OCI-LY3 (cell line): ENCODE data around the gene HRCT1.

ENCODE experiments used
- H2AFZ ChIP-seq: fragments of 200-600, 300-600 bp; shearing (Covaris generic); 2 replicates; pipeline ENCODE4 v1.6.0; 2014; ENCODE audit warnings: antibody characterized with exemption, low read depth, low read length
- H3K27ac ChIP-seq: fragments of 200-600, 300-600 bp; sonication (generic); 2 replicates; pipeline ENCODE4 v1.5.1; 2014; ENCODE audit warnings: mild to moderate bottlenecking, low read length, moderate library complexity, mixed read lengths
- H3K27me3 ChIP-seq: fragments of 200-600, 300-600 bp; sonication (generic); 2 replicates; pipeline ENCODE4 v1.6.1; 2014; ENCODE audit warnings: low read depth, low read length, mixed read lengths
- H3K36me3 ChIP-seq: fragments of 200-600, 300-600 bp; sonication (generic); replicated peaks from 2 replicates; pipeline ENCODE3; 2014; ENCODE audit warnings: low read depth, low read length, mixed read lengths
- H3K4me1 ChIP-seq: fragments of 300-600, 200-600 bp; sonication (generic); 2 replicates; pipeline ENCODE4 v1.6.1; 2014; ENCODE audit warnings: low read length, mixed read lengths
- H3K4me2 ChIP-seq: fragments of 200-600, 300-600 bp; sonication (generic); 2 replicates; pipeline ENCODE4 v1.6.1; 2014; ENCODE audit warnings: low read length, mixed read lengths
- H3K4me3 ChIP-seq: fragments of 300-600, 200-600 bp; sonication (generic); 2 replicates; pipeline ENCODE4 v1.5.1; 2014; ENCODE audit warnings: antibody characterized with exemption, mild to moderate bottlenecking, low read length, moderate library complexity
- H3K79me2 ChIP-seq: fragments of 300-600, 200-600 bp; shearing (Covaris generic); 2 replicates; pipeline ENCODE4 v1.6.1; 2014; ENCODE audit warnings: mild to moderate bottlenecking, low read length, mixed read lengths
- H3K9ac ChIP-seq: fragments of 300-600, 200-600 bp; shearing (Covaris generic); 2 replicates; pipeline ENCODE4 v1.6.0; 2014; ENCODE audit warnings: mild to moderate bottlenecking, low read length, moderate library complexity
- H3K9me3 ChIP-seq: fragments of 200-600, 300-600 bp; shearing (Covaris generic); 2 replicates; pipeline ENCODE4 v1.6.1; 2014; ENCODE audit warnings: low read length, mixed read lengths; ENCODE audit not compliant: insufficient read depth
- H4K20me1 ChIP-seq: fragments of 200-600, 300-600 bp; sonication (generic); 2 replicates; pipeline ENCODE4 v1.6.1; 2016; ENCODE audit warnings: low read length, mixed read lengths; ENCODE audit not compliant: insufficient read depth
- EZH2phosphoT487 ChIP-seq: fragments of 200-600 bp; shearing (Covaris generic); IDR thresholded peaks from 2 replicates; pipeline ENCODE4 v1.6.1; 2018; ENCODE audit warnings: antibody characterized with exemption, mixed run types, low read depth
- TF ChIP-seq, protein P1 (sequence below): fragments of 200-600, 300-600 bp; sonication (generic); IDR thresholded peaks from 2 replicates; pipeline ENCODE4 v1.5.1; 2014; ENCODE audit warnings: antibody characterized with exemption, low read length, low read depth

Gene HRCT1

DNA sequence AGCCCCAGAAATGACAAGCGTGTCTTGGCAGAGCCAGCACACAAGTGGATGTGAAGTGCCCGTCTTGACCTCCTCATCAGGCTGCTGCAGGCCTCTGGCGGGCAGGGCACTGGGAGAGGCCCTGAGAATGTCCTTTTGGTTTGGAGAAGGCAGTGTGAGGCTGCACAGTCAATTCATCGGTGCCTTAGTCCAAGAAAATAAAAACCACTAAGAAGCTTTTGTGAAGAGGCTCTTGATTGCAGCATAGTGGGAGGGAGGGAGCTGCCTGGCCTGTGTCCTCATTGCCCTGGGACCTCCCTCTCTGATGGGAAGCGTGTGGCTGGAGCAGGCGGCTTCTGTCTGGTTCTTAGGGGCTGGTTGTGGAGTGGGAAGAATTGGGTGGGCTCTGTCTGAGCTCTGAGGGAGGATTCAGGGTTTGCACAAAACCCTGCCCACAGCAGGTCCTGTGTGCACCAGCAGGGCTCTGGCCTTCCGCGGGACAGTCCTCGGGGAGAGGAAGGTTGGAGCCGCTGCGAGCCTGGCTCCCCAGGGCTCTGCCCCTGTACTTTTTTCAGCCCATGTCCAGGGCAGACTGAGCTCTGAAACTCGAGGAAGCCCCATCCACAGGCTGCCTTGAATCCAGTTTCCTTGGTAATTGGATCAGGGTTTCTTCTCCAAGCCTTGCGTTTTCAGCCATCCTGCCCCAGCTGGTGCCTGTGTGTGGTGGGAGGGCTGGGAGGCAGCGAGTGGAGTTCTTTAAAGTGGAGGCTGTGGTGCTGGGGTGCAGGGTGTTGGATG lies 1.1 kb downstream of the HRCT1 start:
- H4K20me1 ChIP-seq = no peaks in the 10 kb centered on the region
- H2AFZ ChIP-seq = no peak overlapping the region
- no peak overlapping the region for H3K4me3 ChIP-seq
- no peaks in the 10 kb centered on the region for H3K79me2 ChIP-seq
- H3K36me3 ChIP-seq = no peaks in the 10 kb centered on the region
- no peak overlapping the region for H3K27ac ChIP-seq
- H3K9ac ChIP-seq = no peak overlapping the region
- no peak overlapping the region for H3K4me2 ChIP-seq
- no peaks in the 10 kb centered on the region for H3K9me3 ChIP-seq
- H3K4me1 ChIP-seq = peaks cover 9% of the 10 kb centered on the region; the same call in 1 of the 2 replicates
- TF ChIP-seq, protein P1, sequence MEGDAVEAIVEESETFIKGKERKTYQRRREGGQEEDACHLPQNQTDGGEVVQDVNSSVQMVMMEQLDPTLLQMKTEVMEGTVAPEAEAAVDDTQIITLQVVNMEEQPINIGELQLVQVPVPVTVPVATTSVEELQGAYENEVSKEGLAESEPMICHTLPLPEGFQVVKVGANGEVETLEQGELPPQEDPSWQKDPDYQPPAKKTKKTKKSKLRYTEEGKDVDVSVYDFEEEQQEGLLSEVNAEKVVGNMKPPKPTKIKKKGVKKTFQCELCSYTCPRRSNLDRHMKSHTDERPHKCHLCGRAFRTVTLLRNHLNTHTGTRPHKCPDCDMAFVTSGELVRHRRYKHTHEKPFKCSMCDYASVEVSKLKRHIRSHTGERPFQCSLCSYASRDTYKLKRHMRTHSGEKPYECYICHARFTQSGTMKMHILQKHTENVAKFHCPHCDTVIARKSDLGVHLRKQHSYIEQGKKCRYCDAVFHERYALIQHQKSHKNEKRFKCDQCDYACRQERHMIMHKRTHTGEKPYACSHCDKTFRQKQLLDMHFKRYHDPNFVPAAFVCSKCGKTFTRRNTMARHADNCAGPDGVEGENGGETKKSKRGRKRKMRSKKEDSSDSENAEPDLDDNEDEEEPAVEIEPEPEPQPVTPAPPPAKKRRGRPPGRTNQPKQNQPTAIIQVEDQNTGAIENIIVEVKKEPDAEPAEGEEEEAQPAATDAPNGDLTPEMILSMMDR = no peak
- TF ChIP-seq EZH2phosphoT487 = no peak
- peaks cover 8% of the 10 kb centered on the region; the same call in 1 of the 2 replicates for H3K27me3 ChIP-seq

DNA sequence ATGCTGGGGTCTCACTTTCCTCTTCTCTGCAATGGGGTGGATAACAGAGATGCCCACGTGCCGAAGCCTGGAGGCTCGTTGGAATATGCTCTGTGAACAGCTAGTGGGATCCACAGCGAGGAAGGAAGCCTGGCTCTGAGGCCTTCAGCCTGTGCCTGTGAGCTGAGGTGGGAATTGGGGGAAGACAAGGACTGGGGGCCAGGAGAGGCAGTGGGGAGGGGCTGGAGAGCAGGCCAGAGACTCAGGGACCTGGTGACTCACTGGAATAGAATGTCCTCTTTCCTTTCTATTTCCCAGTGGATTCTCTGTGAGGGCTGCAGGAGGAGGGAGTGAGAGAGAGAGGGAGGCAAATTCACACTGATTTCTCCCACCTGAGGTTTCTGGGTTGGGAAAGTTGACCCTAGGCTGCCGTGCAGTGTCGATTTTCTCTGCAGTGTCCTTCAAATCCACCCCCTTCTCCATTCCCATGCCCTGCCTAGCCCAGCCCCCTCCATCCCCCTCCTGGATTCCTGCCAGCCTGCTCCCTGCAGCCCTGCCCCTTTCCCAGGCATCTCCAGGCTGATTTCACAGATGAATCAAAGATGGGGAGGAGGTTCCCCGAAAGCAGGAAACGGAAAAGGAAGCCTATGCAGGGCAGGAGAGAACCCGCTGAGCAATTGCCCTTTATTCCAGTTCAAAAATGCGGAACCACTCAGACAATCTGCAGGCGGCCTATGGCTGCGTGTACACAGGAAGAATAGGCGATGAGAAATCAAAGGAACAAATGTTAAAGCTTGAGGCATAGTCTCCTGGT lies 1.9 kb downstream of the HRCT1 start:
- Histone ChIP-seq H3K4me3 (no peak overlapping the region), H3K27ac (no peak overlapping the region), H3K4me1 (peaks cover 9% of the 10 kb centered on the region; the same call in 1 of the 2 replicates), H3K9ac (no peak overlapping the region), H2AFZ (no peak overlapping the region), H3K36me3 (no peaks in the 10 kb centered on the region), H3K4me2 (no peak overlapping the region), H3K9me3 (no peaks in the 10 kb centered on the region), H3K79me2 (no peaks in the 10 kb centered on the region), H4K20me1 (no peaks in the 10 kb centered on the region), H3K27me3 (peaks cover 8% of the 10 kb centered on the region; the same call in 1 of the 2 replicates)
- TF ChIP-seq, protein P1 = no peak
- no peak for TF ChIP-seq EZH2phosphoT487

DNA sequence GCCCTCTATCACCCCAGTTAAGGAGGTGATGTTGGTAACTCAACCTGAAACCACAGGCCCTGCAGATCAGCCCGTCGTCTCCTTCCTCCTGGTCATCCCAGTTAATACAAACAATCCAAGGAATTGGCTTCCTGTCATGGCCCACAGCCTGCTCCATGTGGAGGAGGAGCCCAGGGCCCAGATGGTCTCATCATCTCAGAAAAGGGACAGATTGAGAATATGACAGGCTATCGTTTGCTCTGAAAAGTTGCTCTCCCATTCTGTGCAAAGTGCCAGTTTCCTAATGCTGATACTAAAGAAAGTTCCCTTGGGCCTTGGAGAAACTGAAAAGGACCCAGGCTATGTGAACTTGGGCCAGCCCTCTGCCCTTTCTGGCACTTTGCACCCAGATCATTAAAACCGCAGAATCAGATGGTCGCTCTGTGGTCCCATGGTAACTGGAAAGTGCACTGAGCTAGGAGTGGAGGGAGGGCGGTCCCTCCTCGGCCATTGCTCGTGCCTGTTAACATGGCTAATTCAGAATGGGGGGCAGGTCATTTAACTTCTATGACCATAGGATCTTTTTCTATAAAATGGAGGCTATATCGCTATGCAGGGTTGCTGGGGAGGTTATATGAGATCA lies 2.6 kb downstream of the HRCT1 start:
- Histone ChIP-seq H3K79me2 (no peaks in the 10 kb centered on the region), H3K4me1 (peaks cover 9% of the 10 kb centered on the region; the same call in 1 of the 2 replicates), H3K27me3 (peaks cover 8% of the 10 kb centered on the region; the same call in 1 of the 2 replicates), H2AFZ (no peak overlapping the region), H3K9me3 (no peaks in the 10 kb centered on the region), H3K27ac (no peak overlapping the region), H3K4me3 (no peak overlapping the region), H3K4me2 (no peak overlapping the region), H3K36me3 (no peaks in the 10 kb centered on the region), H3K9ac (no peak overlapping the region), H4K20me1 (no peaks in the 10 kb centered on the region)
- TF ChIP-seq, protein P1 = no peak
- TF ChIP-seq EZH2phosphoT487 = no peak

DNA sequence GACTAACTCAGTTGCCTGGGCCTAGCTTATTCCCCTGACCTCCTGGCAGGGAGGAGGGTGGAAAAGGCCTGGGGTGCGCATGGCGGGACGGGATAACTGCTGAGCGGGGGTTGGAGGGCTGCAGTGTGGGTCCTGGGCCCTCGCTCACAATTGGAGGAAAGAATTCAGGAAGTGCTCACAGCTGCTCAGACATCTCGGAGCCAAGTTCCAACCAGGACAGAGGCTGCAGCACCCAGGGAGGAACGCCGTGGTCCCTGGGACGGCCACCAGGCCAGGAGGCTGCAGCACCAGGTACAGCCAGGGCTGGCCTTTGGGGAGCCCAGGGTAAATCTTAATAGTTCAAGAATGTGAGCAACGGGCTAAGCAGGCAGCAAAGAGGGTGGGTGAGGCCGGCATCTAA lies 3.3 kb downstream of the HRCT1 start, which contains the start of gene SPAAR:
SPAAR (plus strand) TSS at position 217 of the 400 bp plus-strand sequence. CDS start 974 bp downstream, outside the sequence.
- Histone ChIP-seq H2AFZ (no peak within 1 kb of the TSS), H3K4me2 (no peak within 1 kb of the TSS), H3K9me3 (no peaks in the 10 kb centered on the region), H3K4me1 (peaks cover 9% of the 10 kb centered on the region; the same call in 1 of the 2 replicates), H3K27ac (no peak within 1 kb of the TSS), H3K36me3 (no peaks in the 10 kb centered on the region), H4K20me1 (no peaks in the 10 kb centered on the region), H3K27me3 (peaks cover 5% of the 10 kb centered on the region; the same call in 1 of the 2 replicates), H3K79me2 (no peaks in the 10 kb centered on the region), H3K9ac (no peak within 1 kb of the TSS), H3K4me3 (no peak within 1 kb of the TSS)
- TF ChIP-seq, protein P1 = no peak
- no peak for TF ChIP-seq EZH2phosphoT487
